ENCODE data around the gene TJP2.

The TJP2 gene

DNA sequence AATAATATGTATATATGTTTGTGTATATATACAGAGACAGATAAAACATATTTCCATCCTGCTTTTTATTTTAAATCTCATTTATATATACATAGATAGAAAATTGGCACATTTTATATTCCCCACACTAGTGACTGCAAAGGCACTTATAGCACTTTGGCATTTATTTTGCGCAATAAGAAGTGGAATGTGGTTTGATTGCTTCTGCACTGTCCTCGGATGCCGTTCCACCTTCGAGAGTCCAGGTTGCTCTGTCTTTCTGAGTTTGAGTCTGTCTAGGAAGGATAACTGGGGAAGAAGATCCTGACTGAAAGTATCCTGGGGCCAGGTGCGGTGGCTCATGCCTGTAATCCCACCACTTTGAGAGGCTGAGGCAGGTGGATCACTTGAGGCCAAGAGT lies 84.5 kb downstream of the TJP2 start:
- H2AFZ ChIP-seq (ENCODE audit: low read length): no peak overlapping the region
- H4K20me1 ChIP-seq (ENCODE audit: insufficient read depth, low read length): no peaks in the 10 kb centered on the region
- H3K4me3 ChIP-seq (ENCODE audit: low read depth, low read length, poor library complexity, severe bottlenecking): no peak overlapping the region
- H3K9ac ChIP-seq (ENCODE audit: low read length): no peak overlapping the region
- H3K79me2 ChIP-seq (ENCODE audit: insufficient read depth, low read length): no peaks in the 10 kb centered on the region
- no peaks in the 10 kb centered on the region for H3K9me2 ChIP-seq (ENCODE audit: low read depth, low read length)
- no peak overlapping the region for H3K27ac ChIP-seq (ENCODE audit: low read depth, low read length, poor library complexity, severe bottlenecking)
- TF ChIP-seq, protein P1, sequence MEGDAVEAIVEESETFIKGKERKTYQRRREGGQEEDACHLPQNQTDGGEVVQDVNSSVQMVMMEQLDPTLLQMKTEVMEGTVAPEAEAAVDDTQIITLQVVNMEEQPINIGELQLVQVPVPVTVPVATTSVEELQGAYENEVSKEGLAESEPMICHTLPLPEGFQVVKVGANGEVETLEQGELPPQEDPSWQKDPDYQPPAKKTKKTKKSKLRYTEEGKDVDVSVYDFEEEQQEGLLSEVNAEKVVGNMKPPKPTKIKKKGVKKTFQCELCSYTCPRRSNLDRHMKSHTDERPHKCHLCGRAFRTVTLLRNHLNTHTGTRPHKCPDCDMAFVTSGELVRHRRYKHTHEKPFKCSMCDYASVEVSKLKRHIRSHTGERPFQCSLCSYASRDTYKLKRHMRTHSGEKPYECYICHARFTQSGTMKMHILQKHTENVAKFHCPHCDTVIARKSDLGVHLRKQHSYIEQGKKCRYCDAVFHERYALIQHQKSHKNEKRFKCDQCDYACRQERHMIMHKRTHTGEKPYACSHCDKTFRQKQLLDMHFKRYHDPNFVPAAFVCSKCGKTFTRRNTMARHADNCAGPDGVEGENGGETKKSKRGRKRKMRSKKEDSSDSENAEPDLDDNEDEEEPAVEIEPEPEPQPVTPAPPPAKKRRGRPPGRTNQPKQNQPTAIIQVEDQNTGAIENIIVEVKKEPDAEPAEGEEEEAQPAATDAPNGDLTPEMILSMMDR (IDR thresholded peaks at IDR 0.05; ENCODE audit: low read length): no peak
- TF ChIP-seq EZH2 (IDR thresholded peaks at IDR 0.05; ENCODE audit: borderline replicate concordance, low read length): no peak
- H3K9me3 ChIP-seq (ENCODE audit: low read length): no peaks in the 10 kb centered on the region
- 0 out of 2 replicates have a peak, but pooled peaks cover 4% of the 10 kb centered on the region for H3K36me3 ChIP-seq (ENCODE audit: insufficient read depth, low read length)
- H3F3A ChIP-seq (ENCODE audit: insufficient read depth, low read length): no peaks in the 10 kb centered on the region; the same call in 1 of the 2 replicates
- H3K4me2 ChIP-seq (ENCODE audit: low read length): no peak overlapping the region
- H3K4me1 ChIP-seq (ENCODE audit: insufficient read depth, low read length, severe bottlenecking): no peaks in the 10 kb centered on the region
- H3K27me3 ChIP-seq (ENCODE audit: insufficient read depth, low read length): no peaks in the 10 kb centered on the region

DNA sequence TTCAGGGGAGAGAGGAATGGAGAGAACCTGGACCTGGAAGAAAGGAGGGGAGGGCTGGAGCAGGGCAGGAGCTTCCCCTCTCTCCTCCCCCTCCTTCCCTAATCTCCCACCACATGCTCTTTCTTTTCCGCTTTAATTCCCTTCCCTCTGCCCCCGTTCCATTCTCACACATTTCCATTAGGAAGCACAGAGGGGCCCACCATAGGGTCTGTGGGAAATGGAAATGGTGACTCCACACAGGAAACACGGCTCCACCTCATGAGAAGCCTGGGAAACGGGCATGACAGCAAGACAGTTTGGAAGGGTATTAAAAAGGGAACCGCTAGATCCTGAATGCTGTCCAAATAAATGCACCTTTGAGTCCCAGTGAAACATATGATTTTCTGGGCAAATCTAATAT lies 86.1 kb downstream of the TJP2 start:
- H3K36me3 ChIP-seq (ENCODE audit: insufficient read depth, low read length): no peaks in the 10 kb centered on the region
- H3K4me1 ChIP-seq (ENCODE audit: insufficient read depth, low read length, severe bottlenecking): no peaks in the 10 kb centered on the region
- no peaks in the 10 kb centered on the region for H3K79me2 ChIP-seq (ENCODE audit: insufficient read depth, low read length)
- no peak overlapping the region for H2AFZ ChIP-seq (ENCODE audit: low read length)
- H3K4me3 ChIP-seq (ENCODE audit: low read depth, low read length, poor library complexity, severe bottlenecking): no peak overlapping the region
- H3K27ac ChIP-seq (ENCODE audit: low read depth, low read length, poor library complexity, severe bottlenecking): no peak overlapping the region
- no peaks in the 10 kb centered on the region for H3K27me3 ChIP-seq (ENCODE audit: insufficient read depth, low read length)
- no peak overlapping the region for H3K9ac ChIP-seq (ENCODE audit: low read length)
- TF ChIP-seq EZH2 (IDR thresholded peaks at IDR 0.05; ENCODE audit: borderline replicate concordance, low read length): no peak
- TF ChIP-seq, protein P1 (IDR thresholded peaks at IDR 0.05; ENCODE audit: low read length): no peak
- H3K9me3 ChIP-seq (ENCODE audit: low read length): no peaks in the 10 kb centered on the region
- no peaks in the 10 kb centered on the region for H4K20me1 ChIP-seq (ENCODE audit: insufficient read depth, low read length)
- H3K9me2 ChIP-seq (ENCODE audit: low read depth, low read length): no peaks in the 10 kb centered on the region
- H3F3A ChIP-seq (ENCODE audit: insufficient read depth, low read length): no peaks in the 10 kb centered on the region
- no peak overlapping the region for H3K4me2 ChIP-seq (ENCODE audit: low read length)

DNA sequence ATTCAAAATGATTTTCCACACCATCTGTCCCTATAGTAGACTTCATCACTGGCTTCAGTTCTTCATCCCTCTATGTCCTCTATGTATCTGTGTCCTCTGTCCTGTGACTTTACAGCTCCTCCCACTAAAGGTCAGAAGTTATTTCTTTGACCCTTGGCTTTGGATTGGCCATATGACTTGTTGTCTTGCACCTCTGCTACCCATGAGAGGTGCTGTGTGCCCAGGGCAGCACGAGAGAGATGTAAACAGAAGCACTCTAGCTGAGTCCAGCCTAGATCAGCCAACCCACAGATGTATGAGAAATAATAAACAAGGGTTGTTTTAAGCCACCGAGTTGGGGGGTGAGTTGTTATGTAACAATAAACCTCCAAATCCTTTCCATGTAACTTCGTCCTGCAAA lies 87.6 kb downstream of the TJP2 start:
- H2AFZ ChIP-seq (ENCODE audit: low read length): no peak overlapping the region
- no peak overlapping the region for H3K4me2 ChIP-seq (ENCODE audit: low read length)
- H3K4me3 ChIP-seq (ENCODE audit: low read depth, low read length, poor library complexity, severe bottlenecking): no peak overlapping the region
- no peaks in the 10 kb centered on the region for H3K27me3 ChIP-seq (ENCODE audit: insufficient read depth, low read length)
- H4K20me1 ChIP-seq (ENCODE audit: insufficient read depth, low read length): no peaks in the 10 kb centered on the region
- H3K9me3 ChIP-seq (ENCODE audit: low read length): no peaks in the 10 kb centered on the region
- H3K27ac ChIP-seq (ENCODE audit: low read depth, low read length, poor library complexity, severe bottlenecking): no peak overlapping the region
- H3F3A ChIP-seq (ENCODE audit: insufficient read depth, low read length): no peaks in the 10 kb centered on the region
- no peaks in the 10 kb centered on the region for H3K36me3 ChIP-seq (ENCODE audit: insufficient read depth, low read length)
- H3K79me2 ChIP-seq (ENCODE audit: insufficient read depth, low read length): no peaks in the 10 kb centered on the region
- H3K9me2 ChIP-seq (ENCODE audit: low read depth, low read length): no peaks in the 10 kb centered on the region
- H3K4me1 ChIP-seq (ENCODE audit: insufficient read depth, low read length, severe bottlenecking): no peaks in the 10 kb centered on the region
- H3K9ac ChIP-seq (ENCODE audit: low read length): no peak overlapping the region
- TF ChIP-seq, protein P1 (IDR thresholded peaks at IDR 0.05; ENCODE audit: low read length): no peak
- no peak for TF ChIP-seq EZH2 (IDR thresholded peaks at IDR 0.05; ENCODE audit: borderline replicate concordance, low read length)
